Activated T-cell treated with anti-CD3 and anti-CD28 coated beads, Interleukin-2, amount 50 U/mL, for 72 hours (primary cell): ENCODE measurements around the gene AKT1. TPM values are rescaled to one million over a fixed set of nuclear protein-coding genes. Genes with fewer than 3 reads are reported as not detected.
"Not testable (repeated sequence)": the region's sequence is repeated elsewhere in the genome, so short reads cannot be mapped to it uniquely, and the experiment has no call there.

Source experiments
- ATAC-seq, 2 donors: fragments of 150-1000 bp; cut with Tn5 transposase; replicated peaks in 1 of 2; 2 replicates each; pipeline ENCODE4 v1.10.0; 2021; ENCODE audit warnings: moderate library complexity in 2 of 2, mild to moderate bottlenecking in 1 of 2
- DNase-seq, 2 donors: peaks; one replicate each; pipeline ENCODE4 v3.0.0; 2021 to 2022; ENCODE audit warnings: mixed read lengths in 1 of 2
- H3K27ac Mint-ChIP-seq: one replicate; pipeline ENCODE4 v1.8.0; 2022; ENCODE audit warnings: mild to moderate bottlenecking, moderate library complexity, mixed read lengths
- H3K27me3 Mint-ChIP-seq: one replicate; pipeline ENCODE4 v1.8.0; 2022; ENCODE audit warnings: low read depth, mixed read lengths
- H3K36me3 Mint-ChIP-seq, 2 donors: one replicate each; pipeline ENCODE4 v1.8.0; 2022; ENCODE audit warnings: mixed read lengths in 2 of 2, mild to moderate bottlenecking in 1 of 2; ENCODE audit not compliant: insufficient read depth in 2 of 2
- H3K4me1 Mint-ChIP-seq: one replicate; pipeline ENCODE4 v1.8.0; 2022; ENCODE audit warnings: low read depth, mixed read lengths
- H3K4me3 Mint-ChIP-seq, 2 donors: one replicate each; pipeline ENCODE4 v1.8.0; 2022; ENCODE audit warnings: mild to moderate bottlenecking in 2 of 2, mixed read lengths in 2 of 2, moderate library complexity in 2 of 2
- H3K9me3 Mint-ChIP-seq, 2 donors: one replicate each; pipeline ENCODE4 v1.8.0; 2022; ENCODE audit warnings: mixed read lengths in 2 of 2
- total RNA-seq, 2 donors: library from RNA; stranded (reverse); gene quantifications; one replicate each; pipeline ENCODE4 v1.2.3, GENCODE V29; 2022

The AKT1 gene
- total RNA-seq, result 100 to 1,000 TPM in 1 of 2 donors, 10 to 100 TPM in 1; 98.0 to 113 TPM

GRCh38 chr14:104794993-104795780 is at the start of gene AKT1:
Gene AKT1 (minus strand): TSS chr14:104795748. CDS start chr14:104792643, 3,105 bp downstream.
- Mint-ChIP-seq H3K9me3 (no peaks in the 10 kb centered on the region), H3K4me1 (peaks cover 47% of the 10 kb centered on the region), H3K27me3 (no peaks in the 10 kb centered on the region), H3K27ac (peak within 1 kb of the TSS; percentile 82), H3K36me3 (no peaks in the 10 kb centered on the region), H3K4me3 (peak within 1 kb of the TSS; percentile 91 to 95)
- peak; percentile 44 to 62 for DNase-seq
- peak; percentile 63 to 71 for ATAC-seq

GRCh38 chr14:104845033-104845666 is 49.6 kb upstream of the AKT1 start:
- Mint-ChIP-seq H3K27ac (no peak overlapping the region), H3K27me3 (peaks cover 52% of the 10 kb centered on the region), H3K9me3 (no peaks in the 10 kb centered on the region), H3K4me3 (no peak overlapping the region), H3K36me3 (no peaks in the 10 kb centered on the region), H3K4me1 (peaks cover 5% of the 10 kb centered on the region)
- DNase-seq (no peak), ATAC-seq (no peak)

GRCh38 chr14:104844306-104845032 is 48.9 kb upstream of the AKT1 start:
- H3K27me3 Mint-ChIP-seq, result peaks cover 52% of the 10 kb centered on the region
- H3K27ac Mint-ChIP-seq, result peak overlapping the region; percentile 15
- no peaks in the 10 kb centered on the region for H3K9me3 Mint-ChIP-seq
- no peaks in the 10 kb centered on the region for H3K36me3 Mint-ChIP-seq
- peaks cover 5% of the 10 kb centered on the region for H3K4me1 Mint-ChIP-seq
- peak overlapping the region; percentile 71 to 90 for H3K4me3 Mint-ChIP-seq
- DNase-seq (no peak), ATAC-seq (no peak)

GRCh38 chr14:104843442-104844305 is 48.1 kb upstream of the AKT1 start:
- Mint-ChIP-seq H3K27ac (no peak overlapping the region), H3K4me1 (peaks cover 5% of the 10 kb centered on the region), H3K9me3 (no peaks in the 10 kb centered on the region), H3K4me3 (peak overlapping the region; percentile 71 to 90), H3K36me3 (no peaks in the 10 kb centered on the region), H3K27me3 (peaks cover 52% of the 10 kb centered on the region)
- ATAC-seq (peak in 1 of 2 donors; percentile 48), DNase-seq (no peak)

- peaks cover 5% of the 10 kb centered on the region for H3K4me1 Mint-ChIP-seq
- no peak for DNase-seq
- peaks cover 52% of the 10 kb centered on the region for H3K27me3 Mint-ChIP-seq
- H3K36me3 Mint-ChIP-seq, result no peaks in the 10 kb centered on the region
- no peak for ATAC-seq
- no peaks in the 10 kb centered on the region for H3K9me3 Mint-ChIP-seq
- H3K27ac Mint-ChIP-seq, result no peak overlapping the region
- no peak overlapping the region for H3K4me3 Mint-ChIP-seq
Observed at GRCh38 chr14:104843006-104843405, 47.5 kb upstream of the AKT1 start.

GRCh38 chr14:104841730-104842129 is 46.2 kb upstream of the AKT1 start:
- DNase-seq (no peak), ATAC-seq (no peak)
- Mint-ChIP-seq H3K36me3 (no peaks in the 10 kb centered on the region), H3K4me1 (peaks cover 5% of the 10 kb centered on the region), H3K27ac (no peak overlapping the region), H3K27me3 (peaks cover 49% of the 10 kb centered on the region), H3K4me3 (no peak overlapping the region), H3K9me3 (no peaks in the 10 kb centered on the region)

GRCh38 chr14:104836171-104836935 is 40.8 kb upstream of the AKT1 start:
- H3K9me3 Mint-ChIP-seq, H3K4me1 Mint-ChIP-seq, DNase-seq, H3K4me3 Mint-ChIP-seq, ATAC-seq, H3K36me3 Mint-ChIP-seq, H3K27ac Mint-ChIP-seq, H3K27me3 Mint-ChIP-seq: not testable (repeated sequence)

GRCh38 chr14:104830781-104831180 is 35.2 kb upstream of the AKT1 start:
- H3K4me1 Mint-ChIP-seq, result peaks cover 10% of the 10 kb centered on the region
- no peaks in the 10 kb centered on the region for H3K9me3 Mint-ChIP-seq
- H3K27ac Mint-ChIP-seq, result no peak overlapping the region
- ATAC-seq (no peak), DNase-seq (no peak)
- H3K36me3 Mint-ChIP-seq, result no peaks in the 10 kb centered on the region
- H3K27me3 Mint-ChIP-seq, result peaks cover under 1% of the 10 kb centered on the region
- no peak overlapping the region for H3K4me3 Mint-ChIP-seq

- peaks cover 20% of the 10 kb centered on the region for H3K27me3 Mint-ChIP-seq
- peak; percentile 72 to 81 for ATAC-seq
Observed at GRCh38 chr14:104827177-104828055, 31.9 kb upstream of the AKT1 start.

GRCh38 chr14:104826861-104827176 is 31.3 kb upstream of the AKT1 start:
- peak overlapping the region; percentile 70 to 79 for H3K4me3 Mint-ChIP-seq
- DNase-seq, result no peak
- peaks cover 15% of the 10 kb centered on the region for H3K4me1 Mint-ChIP-seq
- H3K27me3 Mint-ChIP-seq, result peaks cover 20% of the 10 kb centered on the region
- no peak overlapping the region for H3K27ac Mint-ChIP-seq
- ATAC-seq, result no peak
- H3K9me3 Mint-ChIP-seq, result peaks cover 6 to 7% of the 10 kb centered on the region in 2 donors
- peaks cover 5 to 8% of the 10 kb centered on the region in 2 donors for H3K36me3 Mint-ChIP-seq

More at GRCh38 chr14:104827177-104828055, 31.9 kb upstream of the AKT1 start:
- peaks cover 15% of the 10 kb centered on the region for H3K4me1 Mint-ChIP-seq
- DNase-seq, result peak; percentile 60 to 78
- H3K36me3 Mint-ChIP-seq, result peaks cover 5 to 8% of the 10 kb centered on the region in 2 donors
- peaks cover 6 to 7% of the 10 kb centered on the region in 2 donors for H3K9me3 Mint-ChIP-seq
- H3K27ac Mint-ChIP-seq, result no peak overlapping the region
- peak overlapping the region; percentile 70 to 79 for H3K4me3 Mint-ChIP-seq

- H3K27ac Mint-ChIP-seq, result no peak overlapping the region
- peak; percentile 95 to 98 for DNase-seq
- peaks cover 15% of the 10 kb centered on the region for H3K4me1 Mint-ChIP-seq
- H3K27me3 Mint-ChIP-seq, result peaks cover 20% of the 10 kb centered on the region
- H3K36me3 Mint-ChIP-seq, result peaks cover 5 to 8% of the 10 kb centered on the region in 2 donors
- peak; percentile 90 to 91 for ATAC-seq
- H3K9me3 Mint-ChIP-seq, result peaks cover 6 to 7% of the 10 kb centered on the region in 2 donors
- peak overlapping the region; percentile 89 to 91 for H3K4me3 Mint-ChIP-seq
Observed at GRCh38 chr14:104826189-104826860, 30.8 kb upstream of the AKT1 start.
